H1 (cell line): Measurements from ENCODE around the gene IQCF5. TPM values are rescaled to one million over a fixed set of nuclear protein-coding genes. Genes with fewer than 3 reads are reported as not detected.

Source experiments
- CTCF ChIA-PET: fragments of 300-600 bp; sonication (Branson Sonifier 250); formaldehyde crosslinking; loops from one replicate; lab custom pipeline; 2021; ENCODE audit not compliant: partially characterized antibody; lab: Charles Lee
- POLR2A ChIA-PET: fragments of 300-600 bp; sonication (Branson Sonifier 250); formaldehyde crosslinking; loops from one replicate; lab custom pipeline; 2021; ENCODE audit warnings: inconsistent platforms; ENCODE audit not compliant: partially characterized antibody; lab: Charles Lee
- DNase-seq, 2 experiments: peaks; one replicate each; pipeline versions ENCODE4 v3.0.0 to v3.0.0-alpha.2; 2010 to 2022; ENCODE audit warnings: low spot score in 2 of 2, low read depth in 1 of 2, mixed read lengths in 1 of 2
- FAIRE-seq: peaks from 2 replicates; lab custom pipeline; 2011; peaks lifted over from hg19 to GRCh38; lab: Jason Lieb, UNC
- H2AFZ ChIP-seq: 2 replicates; pipeline ENCODE4 v1.8.1; 2012; ENCODE audit warnings: low read length, inconsistent platforms
- H2AK5ac ChIP-seq: 2 replicates; pipeline ENCODE4 v1.6.1; 2013; ENCODE audit warnings: low read depth, low read length
- H2BK120ac ChIP-seq: replicated peaks from 2 replicates; pipeline ENCODE3; 2013; ENCODE audit warnings: low read depth, low read length, inconsistent platforms
- H2BK12ac ChIP-seq: 2 replicates; pipeline ENCODE4 v1.6.1; 2013; ENCODE audit warnings: low read depth, low read length
- H2BK15ac ChIP-seq: 2 replicates; pipeline ENCODE4 v1.6.1; 2013; ENCODE audit warnings: low read length
- H2BK20ac ChIP-seq: 2 replicates; pipeline ENCODE4 v1.6.1; 2013; ENCODE audit warnings: low read length
- H2BK5ac ChIP-seq: 2 replicates; pipeline ENCODE4 v1.6.1; 2013; ENCODE audit warnings: low read depth, low read length
- H3K14ac ChIP-seq: 2 replicates; pipeline ENCODE4 v1.6.1; 2013; ENCODE audit warnings: inconsistent platforms; ENCODE audit not compliant: insufficient read length
- H3K18ac ChIP-seq: 2 replicates; pipeline ENCODE4 v1.6.1; 2013; ENCODE audit warnings: low read length; ENCODE audit errors: extremely low read depth
- H3K23ac ChIP-seq: 2 replicates; pipeline ENCODE4 v1.6.1; 2013; ENCODE audit warnings: inconsistent platforms; ENCODE audit not compliant: insufficient read length
- H3K23me2 ChIP-seq: 2 replicates; pipeline ENCODE4 v1.6.1; 2013; ENCODE audit warnings: low read depth, low read length
- H3K27ac ChIP-seq: 2 replicates; pipeline ENCODE4 v1.6.1; 2011; ENCODE audit warnings: low read depth, low read length, inconsistent platforms
- H3K27me3 ChIP-seq, 4 experiments: replicated peaks in 1 of 4; 1 replicate in 1 of 4; 2 replicates in 3 of 4; pipeline versions ENCODE4 v1.6.1 to v1.8.1; 2011 to 2013; ENCODE audit warnings: low read length in 3 of 4, mild to moderate bottlenecking in 3 of 4, inconsistent platforms in 2 of 4, mixed read lengths in 2 of 4, moderate library complexity in 1 of 4; ENCODE audit not compliant: control insufficient read depth in 3 of 4, insufficient read depth in 3 of 4; ENCODE audit errors: extremely low read depth in 1 of 4
- H3K36me3 ChIP-seq, 4 experiments: 2 replicates each; pipeline versions ENCODE4 v1.6.1 to v1.8.1; 2011 to 2013; ENCODE audit warnings: mild to moderate bottlenecking in 4 of 4, low read length in 3 of 4, moderate library complexity in 2 of 4, control low read depth in 1 of 4, inconsistent platforms in 1 of 4; ENCODE audit not compliant: insufficient read depth in 4 of 4, control insufficient read depth in 2 of 4
- H3K4ac ChIP-seq: replicated peaks from 2 replicates; pipeline ENCODE3; 2013; ENCODE audit warnings: low read length, low read depth, mixed read lengths, inconsistent platforms; ENCODE audit not compliant: insufficient read length
- H3K4me1 ChIP-seq, 4 experiments: replicated peaks in 1 of 4; 1 replicate in 1 of 4; 2 replicates in 3 of 4; pipeline versions ENCODE4 v1.6.1 to v1.8.1; 2011 to 2013; ENCODE audit warnings: low read length in 3 of 4, inconsistent platforms in 2 of 4, mixed read lengths in 1 of 4; ENCODE audit not compliant: insufficient read depth in 4 of 4, control insufficient read depth in 3 of 4
- H3K4me2 ChIP-seq, 2 experiments: 2 replicates each; pipeline versions ENCODE4 v1.6.1 to v1.8.1; 2011 to 2013; ENCODE audit warnings: low read depth in 2 of 2, low read length in 2 of 2, control low read depth in 1 of 2, inconsistent platforms in 1 of 2, mild to moderate bottlenecking in 1 of 2; ENCODE audit not compliant: insufficient read depth in 1 of 2
- H3K4me3 ChIP-seq, 4 experiments: fragments of 200-600, 300-600 bp in 1 of 4; sonication (generic), shearing (Covaris generic), sonication (Bioruptor Twin) in 1 of 4; 2 replicates each; pipeline versions ENCODE4 v1.5.1 to v1.8.1; 2011 to 2016; ENCODE audit warnings: low read length in 4 of 4, low read depth in 3 of 4, control low read depth in 2 of 4, inconsistent platforms in 2 of 4, mild to moderate bottlenecking in 2 of 4, mixed read lengths in 1 of 4, moderate library complexity in 1 of 4; ENCODE audit not compliant: insufficient read depth in 2 of 4; ENCODE audit errors: extremely low read depth in 1 of 4
- H3K56ac ChIP-seq: replicated peaks from 2 replicates; pipeline ENCODE3; 2013; ENCODE audit warnings: low read depth, mild to moderate bottlenecking, mixed read lengths, low read length, inconsistent platforms; ENCODE audit not compliant: insufficient read length
- H3K79me1 ChIP-seq: 2 replicates; pipeline ENCODE4 v1.6.1; 2013; ENCODE audit warnings: low read depth, low read length, control low read depth
- H3K79me2 ChIP-seq, 2 experiments: 2 replicates each; pipeline versions ENCODE4 v1.6.1 to v1.8.1; 2012 to 2013; ENCODE audit warnings: low read length in 2 of 2, mild to moderate bottlenecking in 2 of 2, inconsistent platforms in 1 of 2; ENCODE audit not compliant: insufficient read depth in 2 of 2, control insufficient read depth in 1 of 2
- H3K9ac ChIP-seq, 4 experiments: replicated peaks in 1 of 4; 1 replicate in 1 of 4; 2 replicates in 3 of 4; pipeline versions ENCODE4 v1.6.1 to v1.8.1; 2011 to 2013; ENCODE audit warnings: low read depth in 3 of 4, low read length in 3 of 4, control low read depth in 2 of 4, mild to moderate bottlenecking in 2 of 4, moderate library complexity in 2 of 4, inconsistent platforms in 1 of 4; ENCODE audit errors: extremely low read depth in 1 of 4
- H3K9me3 ChIP-seq, 2 experiments: 2 replicates each; pipeline versions ENCODE4 v1.6.1 to v1.8.1; 2012 to 2013; ENCODE audit warnings: mild to moderate bottlenecking in 2 of 2, moderate library complexity in 2 of 2, control low read depth in 1 of 2, inconsistent platforms in 1 of 2, low read depth in 1 of 2, low read length in 1 of 2, mixed read lengths in 1 of 2; ENCODE audit not compliant: insufficient read depth in 2 of 2
- H4K20me1 ChIP-seq, 2 experiments: replicated peaks in 1 of 2; 2 replicates each; pipeline versions ENCODE3 to v1.8.1; 2011 to 2013; ENCODE audit warnings: inconsistent platforms in 2 of 2, low read length in 2 of 2, mild to moderate bottlenecking in 1 of 2; ENCODE audit not compliant: insufficient read depth in 2 of 2, control insufficient read depth in 1 of 2
- H4K5ac ChIP-seq: 2 replicates; pipeline ENCODE4 v1.6.1; 2013; ENCODE audit warnings: low read length, low read depth, mixed read lengths, inconsistent platforms; ENCODE audit not compliant: insufficient read length
- H4K8ac ChIP-seq: 2 replicates; pipeline ENCODE4 v1.8.0; 2013; ENCODE audit warnings: mild to moderate bottlenecking, moderate library complexity, low read length, inconsistent platforms; ENCODE audit not compliant: insufficient read depth; ENCODE audit errors: extremely low read depth
- H4K91ac ChIP-seq: replicated peaks from 2 replicates; pipeline ENCODE3; 2013; ENCODE audit warnings: low read length, mixed read lengths, inconsistent platforms; ENCODE audit not compliant: insufficient read length
- BACH1 ChIP-seq: IDR thresholded peaks from 2 replicates; pipeline ENCODE4 v1.6.1; 2012; ENCODE audit warnings: low read length, improper control_type of control experiment
- JUN ChIP-seq: IDR thresholded peaks from 2 replicates; pipeline ENCODE4 v1.6.1; 2011; ENCODE audit warnings: low read depth, mild to moderate bottlenecking, improper control_type of control experiment, low read length
- KDM4A ChIP-seq: IDR thresholded peaks from one replicate; pipeline ENCODE4 v1.7.1; 2012; ENCODE audit warnings: low read depth, mild to moderate bottlenecking, moderate library complexity, low read length, inconsistent platforms; ENCODE audit not compliant: severe bottlenecking
- MAFK ChIP-seq: IDR thresholded peaks from 2 replicates; pipeline ENCODE4 v1.6.1; 2012; ENCODE audit warnings: low read depth, mild to moderate bottlenecking, improper control_type of control experiment, low read length
- SRF ChIP-seq: IDR thresholded peaks from 2 replicates; pipeline ENCODE4 v1.6.1; 2011; ENCODE audit warnings: mild to moderate bottlenecking, low read depth, low read length, moderate library complexity
- WGBS, 2 experiments: shearing (Covaris generic) in 1 of 2; methylation state at CpG; one replicate each; pipeline versions ENCODE4 v1.1.6 to v1.1.7; 2013 to 2015; ENCODE audit warnings: low lambda C conversion rate in 2 of 2, mixed read lengths in 2 of 2, inconsistent platforms in 1 of 2, low coverage in 1 of 2, missing lambda C conversion rate in 1 of 2; ENCODE audit not compliant: insufficient replicate concordance in 2 of 2, insufficient coverage in 1 of 2, insufficient read length in 1 of 2; ENCODE audit errors: extremely low coverage in 1 of 2, missing lambda C conversion rate in 1 of 2; 5-methylcytosine and 5-hydroxymethylcytosine counted together
- polyA plus RNA-seq, 7 experiments: library from polyadenylated mRNA; depleted of rRNA in 3 of 7; stranded (reverse) in 5 of 7; unstranded in 2 of 7; fragments of >200 nt in 5 of 7; fragments of 200-250 nt in 2 of 7; gene quantifications; 1 replicate in 5 of 7; 2 replicates in 1 of 7; 4 replicates in 1 of 7; pipeline versions ENCODE4 v1.2.1 to v1.2.3, GENCODE V29; 2011 to 2013; ENCODE audit warnings: missing spikeins in 2 of 7, mixed read lengths in 2 of 7
- total RNA-seq: library from RNA; stranded (reverse); fragmentation: NEBNext Ultra II Directional; extraction: Animal tissue kit (Norgen Biotek cat#: 25700); gene quantifications from 2 replicates; pipeline ENCODE4 v1.2.1, GENCODE V29; 2021

The IQCF5 gene
- total and polyA plus RNA-seq, 2 of the 8 experiments (the other 6 are each of a cell fraction or from before 2014, with no cell fraction given) = not detected

DNA sequence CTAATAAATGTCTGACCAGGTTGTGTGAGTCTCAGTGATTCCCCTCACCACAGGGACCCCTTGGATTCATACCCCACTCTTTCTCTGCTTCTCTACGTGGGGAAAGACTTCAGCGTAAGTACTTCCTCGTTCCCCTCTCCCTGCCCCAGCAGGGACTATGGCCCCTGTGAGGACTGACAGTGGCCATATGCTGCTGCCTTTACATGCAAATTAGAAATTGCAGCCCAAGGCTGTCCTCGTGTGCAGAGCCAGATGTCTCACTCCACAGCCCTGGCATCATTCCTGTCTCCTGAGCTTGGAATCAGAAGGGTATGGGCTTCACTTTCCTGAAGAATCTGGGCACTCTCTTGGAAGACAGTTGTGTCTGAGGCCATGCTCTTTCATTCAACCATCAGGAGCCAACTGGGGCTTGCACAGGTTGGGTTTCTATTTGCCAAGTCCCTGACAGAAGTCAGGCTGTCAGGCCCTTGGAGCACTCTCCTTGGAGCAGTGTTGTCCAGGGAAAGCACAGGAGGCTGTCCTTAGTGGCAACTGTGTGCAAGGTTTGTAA, 44.5 kb downstream of the IQCF5 start:
- Histone ChIP-seq H3K79me1 (no peaks in the 10 kb centered on the region), H3K4me3 (no peak overlapping the region), H3K79me2 (no peaks in the 10 kb centered on the region), H2BK20ac (no peak overlapping the region), H3K18ac (no peak overlapping the region), H4K8ac (no peak overlapping the region), H2BK5ac (no peak overlapping the region), H4K91ac (no peak overlapping the region), H2AFZ (no peak overlapping the region; the same call in 1 of the 2 replicates), H3K4me1 (no peaks in the 10 kb centered on the region), H2BK12ac (no peak overlapping the region)
- CTCF ChIA-PET = interaction anchor here (2.0 kb wide), 1 partner anchor 11 kb away, joined by 15 read pairs; no protein-coding TSS in a partner anchor
- 76% methylated on average over 4 of the region's 4 CpGs; no CpG with 5 or more reads in 1 of the 2 experiments for WGBS, 2 experiments
- DNase-seq = no peak
- TF ChIP-seq BACH1 (no peak), MAFK (no peak), SRF (no peak), KDM4A (no peak), JUN (no peak)
- TF ChIP-seq, all 59 proteins: peak for 0
- no peak overlapping the region for H3K9ac ChIP-seq
- no peaks in the 10 kb centered on the region for H3K36me3 ChIP-seq
- no peak overlapping the region for H3K14ac ChIP-seq
- POLR2A ChIA-PET = no interaction called here
- H3K27ac ChIP-seq = no peak overlapping the region
- H4K5ac ChIP-seq = no peak overlapping the region
- H2BK120ac ChIP-seq = no peak overlapping the region
- H3K4me2 ChIP-seq = no peak overlapping the region
- H2BK15ac ChIP-seq = 0 out of 2 replicates have a peak overlapping the region, but pooled peaks have one; percentile 18
- H3K9me3 ChIP-seq = peaks cover 3 to 8% of the 10 kb centered on the region in 2 experiments; a peak in 3 of 4 replicates
- no peaks in the 10 kb centered on the region for H4K20me1 ChIP-seq
- H3K23me2 ChIP-seq = no peaks in the 10 kb centered on the region
- no peak overlapping the region for H3K56ac ChIP-seq
- H3K4ac ChIP-seq = no peak overlapping the region
- H3K27me3 ChIP-seq = no peaks in the 10 kb centered on the region; a peak in 1 of 7 replicates
- no peak overlapping the region for H3K23ac ChIP-seq
- no peak for FAIRE-seq
- H2AK5ac ChIP-seq = no peak overlapping the region
